HG03135 (cell line): Measurements from ENCODE around the gene BBC3.
A peak's percentile ranks its signal among the peaks of the same experiment; 100 is the strongest.

Source experiments
- ATAC-seq: cut with Tn5 transposase; IDR thresholded peaks from one replicate; pipeline ENCODE4 v1.9.1; 2021; ENCODE audit warnings: mild to moderate bottlenecking, moderate library complexity; ENCODE audit not compliant: unreplicated experiment

The BBC3 gene

DNA sequence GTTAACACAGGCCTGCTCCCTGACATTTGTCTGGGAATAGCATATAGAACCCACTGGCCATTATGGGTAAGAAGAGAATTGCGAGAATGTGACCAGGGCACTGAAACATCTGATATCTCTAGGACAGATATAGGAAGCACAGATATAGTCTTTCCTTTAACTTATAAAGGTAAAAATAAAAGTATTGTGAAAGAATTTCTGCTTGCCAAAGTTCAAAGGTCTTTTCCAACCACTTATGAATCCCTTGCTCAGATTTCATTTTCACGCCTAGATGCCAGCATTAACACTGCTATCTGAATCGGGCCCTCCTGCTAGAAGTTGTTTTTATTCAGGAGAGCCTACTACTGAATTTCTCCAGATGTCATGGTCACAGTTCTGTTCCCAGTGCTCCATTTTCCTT is 27.7 kb downstream of the BBC3 start:
- no peak for ATAC-seq

DNA sequence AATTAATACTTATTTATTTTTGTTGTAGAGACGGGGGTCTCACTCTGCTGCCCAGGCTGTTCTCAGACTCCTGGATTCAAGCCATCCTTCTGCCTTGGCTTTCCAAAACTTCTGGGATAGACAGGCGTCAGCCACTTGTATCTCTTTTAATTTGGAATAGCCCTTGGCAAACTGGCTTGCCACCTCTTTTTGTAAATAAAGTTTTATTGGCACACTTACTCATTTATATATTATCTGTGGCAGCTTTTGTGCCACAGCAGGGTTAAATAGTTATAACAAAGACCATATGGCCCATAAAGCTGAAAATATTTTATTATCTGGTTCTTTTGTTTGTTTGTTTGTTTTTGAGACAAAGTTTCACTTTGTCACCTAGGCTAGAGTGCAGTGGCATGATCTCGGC is 30.5 kb downstream of the BBC3 start:
- ATAC-seq, result no peak

DNA sequence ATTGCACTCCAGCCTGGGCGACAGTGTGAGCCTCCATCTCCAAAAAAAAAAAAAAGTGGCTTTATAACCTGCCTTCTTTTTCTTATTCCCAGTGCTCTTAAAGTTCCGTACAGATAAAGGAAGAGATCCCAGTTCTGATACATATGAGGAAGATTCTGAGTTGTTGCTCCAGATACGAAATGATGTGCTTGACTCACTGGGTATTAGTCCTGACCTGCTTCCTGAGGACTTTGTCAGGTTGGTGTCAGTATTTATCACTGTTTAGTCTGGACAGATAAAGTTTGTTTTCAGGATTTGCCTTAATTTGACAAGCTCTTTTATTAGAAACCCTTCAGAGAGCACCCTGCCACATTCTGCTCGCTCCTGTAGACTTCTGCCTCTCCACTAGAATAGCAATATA is 33.9 kb downstream of the BBC3 start:
- ATAC-seq, result no peak

DNA sequence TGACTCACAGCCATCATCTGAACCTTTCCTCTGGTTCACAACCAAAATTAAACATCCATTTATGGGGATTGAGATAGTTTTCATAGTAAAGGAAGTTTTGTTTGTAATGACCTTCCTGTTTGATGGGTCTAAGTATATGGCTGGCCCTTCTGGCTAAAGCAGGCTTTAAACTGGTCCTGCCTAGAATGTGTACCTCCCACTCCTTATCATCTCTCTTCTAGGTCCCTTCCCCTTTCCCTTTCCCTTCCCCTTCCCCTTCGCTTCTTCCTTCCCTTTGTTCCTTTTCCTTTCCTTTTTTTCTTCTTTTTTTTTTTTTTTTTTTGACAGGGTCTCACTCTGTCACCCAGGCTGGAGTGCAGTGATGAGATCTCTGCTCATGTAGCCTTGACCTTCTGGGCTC is 35.6 kb downstream of the BBC3 start:
- ATAC-seq, result no peak

DNA sequence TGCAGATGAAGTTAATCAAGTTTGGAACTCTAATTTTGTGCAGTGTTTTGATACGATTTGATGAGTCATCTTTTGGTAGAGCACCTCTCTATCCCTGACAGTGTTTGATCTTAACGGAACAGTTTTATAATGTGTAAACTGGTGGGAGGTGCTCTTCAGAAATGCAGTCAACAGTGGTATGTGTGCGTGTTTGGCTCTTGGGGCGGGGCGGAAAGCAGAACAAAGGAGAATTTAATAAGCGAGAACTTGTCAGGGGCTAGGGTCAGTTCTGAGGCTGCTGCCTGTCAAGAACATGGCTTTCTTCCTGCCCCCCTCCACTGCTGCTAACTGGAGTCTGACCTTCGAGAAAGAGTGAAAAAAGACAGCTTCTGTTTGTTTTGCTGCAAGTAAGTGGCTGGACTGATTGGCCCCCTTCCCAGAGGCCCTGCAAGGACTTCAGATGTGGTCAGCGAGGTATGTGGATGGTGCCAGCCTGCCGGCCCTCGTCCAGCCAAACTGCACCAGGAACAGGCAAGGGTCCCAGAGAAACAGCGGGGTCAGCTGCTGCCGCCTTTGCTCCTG is 40.8 kb downstream of the BBC3 start:
- ATAC-seq, result no peak

DNA sequence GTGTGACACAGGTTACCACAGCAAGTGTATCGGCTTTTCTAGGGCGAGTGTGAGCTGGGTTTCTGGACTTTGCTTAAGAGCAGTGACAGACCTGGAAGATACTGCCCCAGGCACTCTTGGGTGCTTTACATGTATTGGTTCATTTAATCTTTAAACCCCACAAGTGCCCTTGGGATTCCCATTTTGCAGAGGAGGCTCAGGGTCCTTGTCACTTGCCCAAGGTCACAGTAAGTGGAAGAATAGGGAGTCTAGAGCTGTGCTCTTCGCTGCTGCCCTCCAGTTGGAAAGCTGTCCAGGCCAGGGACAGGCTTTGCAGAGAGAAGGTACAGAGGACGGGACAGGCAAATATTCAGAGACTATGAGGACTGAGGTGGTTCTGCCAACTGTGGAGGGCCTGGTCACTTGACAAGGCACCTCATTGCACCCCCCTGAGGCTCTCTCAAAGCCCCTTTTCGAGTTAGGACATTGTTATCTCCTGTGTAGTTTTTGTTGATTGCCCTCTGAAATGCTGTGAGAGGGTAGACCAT is 42.4 kb downstream of the BBC3 start:
- ATAC-seq, result no peak

DNA sequence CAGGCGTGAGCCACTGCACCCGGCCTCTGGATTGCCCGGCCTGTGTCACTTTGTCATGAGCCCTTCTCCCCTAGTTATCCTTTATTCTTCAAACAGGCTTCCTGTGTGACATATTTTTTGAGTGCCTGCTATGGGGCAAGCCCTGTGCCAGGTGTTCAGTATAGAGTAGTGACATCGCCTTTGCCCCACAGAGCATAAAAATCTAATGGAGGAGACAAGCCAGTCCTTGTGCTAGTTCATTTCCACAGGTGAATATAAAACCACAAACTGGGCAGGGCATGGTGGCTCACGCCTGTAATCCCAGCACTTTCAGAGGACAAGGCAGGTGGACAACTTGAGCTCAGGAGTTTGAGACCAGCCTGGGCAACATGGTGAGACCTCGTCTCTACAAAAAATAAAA is 43.2 kb downstream of the BBC3 start:
- no peak for ATAC-seq

DNA sequence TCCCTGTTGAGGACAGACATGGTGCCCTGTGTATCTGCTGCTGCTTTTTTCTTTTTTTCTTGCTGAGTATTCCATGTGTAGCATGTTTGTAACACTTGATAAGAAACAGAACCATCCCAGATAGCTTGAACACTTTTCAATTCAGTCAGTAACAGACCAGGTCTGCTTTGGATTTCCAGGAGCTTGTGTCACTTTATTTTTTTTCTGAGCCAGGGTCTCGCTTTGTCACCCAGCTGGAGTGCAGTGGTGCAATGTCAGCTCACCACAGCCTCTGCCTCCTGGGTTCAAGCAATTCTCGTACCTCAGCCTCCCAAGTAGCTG is 43.7 kb downstream of the BBC3 start:
- ATAC-seq, result no peak

DNA sequence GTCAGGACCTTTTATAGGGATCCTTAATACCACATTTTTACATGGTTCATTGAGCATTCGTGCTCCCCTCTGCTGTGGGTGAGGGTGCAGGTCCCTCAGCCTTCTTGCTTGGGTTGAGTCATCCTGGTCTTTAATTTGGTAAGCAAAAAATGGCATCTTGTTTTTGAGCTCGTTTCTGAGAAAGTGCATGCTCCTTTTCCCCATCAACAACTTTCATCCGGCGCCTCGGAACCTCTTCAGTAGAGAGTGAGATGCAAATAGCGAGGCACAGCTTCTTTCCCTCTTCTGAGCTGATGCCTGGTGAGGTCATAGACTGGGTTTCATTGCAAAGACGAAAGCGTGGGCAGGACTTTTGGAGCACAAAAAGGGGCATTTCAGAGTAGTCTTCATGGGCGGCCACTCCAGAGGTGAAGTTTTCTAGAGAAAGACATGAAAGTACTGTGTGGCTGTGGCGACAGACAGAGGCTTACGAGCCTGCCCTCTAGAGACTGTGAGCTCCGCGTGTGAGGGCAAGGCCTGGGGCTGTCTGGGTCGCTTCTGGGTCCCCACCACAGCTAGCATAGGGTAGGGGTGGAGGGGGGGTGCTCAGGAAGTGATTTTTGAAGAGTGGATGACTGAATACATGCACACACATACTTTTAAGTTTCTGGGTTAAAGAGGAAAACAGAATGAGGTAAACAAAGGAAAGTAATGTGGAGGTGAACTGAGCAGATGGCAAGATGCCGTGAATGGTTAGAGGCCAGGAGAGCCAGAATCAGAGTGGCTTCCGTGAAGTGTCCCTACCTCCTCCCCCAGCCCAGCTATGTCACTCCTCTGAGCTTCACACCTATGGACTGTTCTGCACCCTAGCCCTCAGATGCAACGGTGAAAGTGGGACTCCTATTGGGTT is 44.3 kb downstream of the BBC3 start:
- ATAC-seq, result peak; percentile 68

DNA sequence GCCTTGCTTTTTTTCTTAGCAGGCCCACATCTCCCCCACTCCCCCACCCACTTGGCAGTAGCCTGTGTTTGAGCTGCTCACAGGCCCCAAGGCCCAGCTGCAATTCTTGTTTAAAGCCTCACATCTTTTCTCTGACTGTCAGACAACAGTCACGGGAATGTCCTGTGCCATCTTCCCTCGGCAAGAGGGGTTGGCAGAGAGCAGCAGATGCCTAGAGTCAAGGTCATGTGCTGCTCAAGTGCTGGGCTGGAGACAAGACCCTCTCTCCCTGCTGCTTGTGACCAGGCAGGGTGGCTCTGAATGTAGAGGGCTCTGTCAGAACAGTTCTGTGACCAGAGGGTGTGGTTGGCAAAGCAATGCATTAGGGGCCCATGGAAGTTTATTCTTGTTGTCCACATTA is 47.4 kb downstream of the BBC3 start:
- ATAC-seq, result no peak

DNA sequence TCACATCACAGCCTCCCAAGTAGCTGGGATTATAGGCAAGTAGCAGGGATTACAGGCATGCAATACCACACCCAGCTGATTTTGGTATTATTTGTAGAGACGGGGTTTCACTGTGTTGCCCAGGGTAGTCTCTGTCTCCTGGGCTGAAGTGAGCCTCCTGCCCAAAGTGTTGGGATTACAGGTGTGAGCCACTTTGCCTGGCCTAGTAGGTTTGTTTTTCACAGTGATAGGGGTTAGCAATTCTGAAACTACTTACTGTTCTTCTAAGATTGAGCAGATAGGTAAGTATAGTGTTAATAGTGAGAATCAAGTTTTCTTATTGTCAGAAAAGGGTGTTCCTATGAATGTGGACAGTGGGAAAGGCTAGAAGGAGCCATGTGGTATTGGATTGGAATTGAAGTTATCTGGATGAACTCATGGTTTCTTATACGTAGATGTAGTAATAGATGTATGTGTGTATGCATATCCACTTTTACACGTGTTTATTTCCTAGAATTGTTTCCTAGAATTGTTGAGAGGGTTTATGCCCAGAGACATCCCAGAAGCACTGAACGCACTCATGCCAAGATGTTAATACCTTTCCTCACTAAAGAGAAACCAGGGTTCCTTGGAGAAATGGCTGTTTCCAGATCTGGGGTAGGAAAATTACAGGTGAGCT is 51.2 kb downstream of the BBC3 start:
- ATAC-seq, result no peak

DNA sequence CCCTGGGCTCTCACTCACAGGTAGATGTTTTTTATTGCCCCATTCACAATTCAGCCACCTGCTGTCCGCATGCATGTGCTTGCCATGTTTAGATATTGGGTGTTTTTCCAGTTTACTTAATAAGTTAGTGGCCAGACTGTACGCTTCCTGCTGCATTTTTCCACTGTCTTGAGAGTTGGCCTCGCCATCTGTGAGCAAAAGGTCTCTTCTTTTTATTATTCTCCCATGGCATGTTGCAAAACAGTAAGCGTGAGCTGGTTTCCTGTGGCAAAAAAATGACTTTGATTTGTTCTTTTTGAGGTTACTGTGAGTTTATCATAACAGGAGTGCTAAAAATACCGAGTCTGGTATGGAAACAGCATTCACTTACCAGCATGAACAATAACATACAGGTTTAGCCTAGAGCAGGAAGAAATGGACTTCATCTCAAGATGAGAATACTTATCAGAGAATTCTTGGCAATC is 54.3 kb downstream of the BBC3 start:
- no peak for ATAC-seq

DNA sequence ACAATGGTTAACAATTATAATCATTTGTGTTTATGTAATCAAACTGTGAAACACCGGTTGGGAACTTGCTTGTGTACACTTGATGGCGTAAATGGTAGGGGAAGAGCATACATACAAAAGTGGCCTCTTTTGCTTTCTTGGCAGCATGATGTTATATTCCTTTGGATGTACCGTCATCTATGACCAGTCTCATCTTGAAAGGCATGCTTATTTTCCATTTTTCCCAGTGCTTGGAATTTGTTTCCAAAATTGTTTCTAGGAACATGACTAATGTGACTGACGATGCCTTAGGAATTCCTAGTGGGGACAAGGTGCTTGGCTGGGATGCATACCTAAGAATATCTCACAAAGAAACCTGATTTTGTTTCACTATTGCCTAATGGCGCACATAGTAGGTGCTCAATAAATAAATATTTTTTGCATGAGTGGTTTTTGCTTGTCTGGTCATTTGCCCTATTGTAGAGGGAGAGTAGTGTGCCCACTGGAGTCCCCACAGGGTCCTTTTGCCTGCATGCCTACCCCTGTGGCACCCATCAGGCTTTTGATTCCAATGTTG is 54.9 kb downstream of the BBC3 start:
- ATAC-seq, result no peak

DNA sequence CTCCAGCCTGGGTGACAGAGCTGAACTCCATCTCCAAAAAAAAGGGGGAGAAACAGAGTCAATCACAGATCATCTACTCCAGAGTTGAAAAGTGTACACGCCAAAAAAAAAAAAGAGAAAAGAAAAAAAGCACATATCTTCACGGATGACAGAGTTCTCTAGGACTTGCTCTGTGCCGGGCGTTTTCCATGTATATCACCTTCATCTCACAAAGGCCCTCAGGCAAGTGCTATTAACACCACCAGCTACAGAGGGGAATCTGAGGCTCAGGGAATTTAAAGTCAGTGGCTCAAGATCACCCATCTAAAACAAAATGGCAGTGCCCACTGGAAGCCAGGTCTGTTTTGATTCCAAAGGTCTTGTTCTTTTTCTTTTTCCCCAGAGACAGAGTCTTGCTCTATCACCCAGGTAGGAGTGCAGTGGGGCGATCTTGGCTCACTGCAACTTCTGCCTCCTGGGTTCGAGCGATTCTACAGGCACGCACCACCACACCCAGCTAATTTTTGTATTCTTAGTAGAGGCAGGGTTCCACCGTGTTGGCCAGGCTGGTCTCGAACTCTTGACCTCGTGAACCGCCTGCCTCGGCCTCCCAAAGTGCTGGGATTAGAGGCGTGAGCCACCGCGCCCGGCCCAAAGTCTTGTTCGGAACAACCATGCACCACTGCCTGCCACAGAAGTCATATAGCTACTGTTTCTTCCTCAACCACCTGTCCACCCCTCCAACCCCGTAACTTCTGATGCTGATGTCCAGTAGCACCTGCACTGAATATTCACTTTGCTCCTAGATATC is 58.1 kb downstream of the BBC3 start:
- no peak for ATAC-seq
